ENCODE data around the gene HYAL4.

The HYAL4 gene

DNA sequence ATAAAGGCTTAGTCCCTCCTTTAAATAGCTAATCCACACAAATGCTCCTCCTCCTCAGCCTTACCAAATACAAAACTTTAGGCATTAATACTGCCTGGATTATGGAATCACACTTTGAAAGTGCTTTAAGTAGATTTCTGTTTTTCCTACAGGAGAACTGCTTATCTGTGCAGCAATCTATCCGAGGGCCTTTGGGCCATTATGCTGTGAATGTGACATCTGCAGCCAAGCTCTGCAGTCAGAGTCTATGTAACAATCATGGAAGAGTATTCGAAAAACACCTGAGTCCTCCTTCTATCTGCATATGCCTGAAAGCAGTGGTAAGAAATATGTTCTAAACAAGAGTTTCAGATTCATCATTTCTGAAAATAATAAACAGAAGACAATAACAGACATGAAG, 16.2 kb upstream of the HYAL4 start:
- TF ChIP-seq, protein P1, sequence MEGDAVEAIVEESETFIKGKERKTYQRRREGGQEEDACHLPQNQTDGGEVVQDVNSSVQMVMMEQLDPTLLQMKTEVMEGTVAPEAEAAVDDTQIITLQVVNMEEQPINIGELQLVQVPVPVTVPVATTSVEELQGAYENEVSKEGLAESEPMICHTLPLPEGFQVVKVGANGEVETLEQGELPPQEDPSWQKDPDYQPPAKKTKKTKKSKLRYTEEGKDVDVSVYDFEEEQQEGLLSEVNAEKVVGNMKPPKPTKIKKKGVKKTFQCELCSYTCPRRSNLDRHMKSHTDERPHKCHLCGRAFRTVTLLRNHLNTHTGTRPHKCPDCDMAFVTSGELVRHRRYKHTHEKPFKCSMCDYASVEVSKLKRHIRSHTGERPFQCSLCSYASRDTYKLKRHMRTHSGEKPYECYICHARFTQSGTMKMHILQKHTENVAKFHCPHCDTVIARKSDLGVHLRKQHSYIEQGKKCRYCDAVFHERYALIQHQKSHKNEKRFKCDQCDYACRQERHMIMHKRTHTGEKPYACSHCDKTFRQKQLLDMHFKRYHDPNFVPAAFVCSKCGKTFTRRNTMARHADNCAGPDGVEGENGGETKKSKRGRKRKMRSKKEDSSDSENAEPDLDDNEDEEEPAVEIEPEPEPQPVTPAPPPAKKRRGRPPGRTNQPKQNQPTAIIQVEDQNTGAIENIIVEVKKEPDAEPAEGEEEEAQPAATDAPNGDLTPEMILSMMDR (IDR thresholded peaks at IDR 0.05): no peak

GRCh38 chr7:123836656-123837055, 8.3 kb upstream of the HYAL4 start:
- TF ChIP-seq, protein P1 (IDR thresholded peaks at IDR 0.05): no peak

DNA sequence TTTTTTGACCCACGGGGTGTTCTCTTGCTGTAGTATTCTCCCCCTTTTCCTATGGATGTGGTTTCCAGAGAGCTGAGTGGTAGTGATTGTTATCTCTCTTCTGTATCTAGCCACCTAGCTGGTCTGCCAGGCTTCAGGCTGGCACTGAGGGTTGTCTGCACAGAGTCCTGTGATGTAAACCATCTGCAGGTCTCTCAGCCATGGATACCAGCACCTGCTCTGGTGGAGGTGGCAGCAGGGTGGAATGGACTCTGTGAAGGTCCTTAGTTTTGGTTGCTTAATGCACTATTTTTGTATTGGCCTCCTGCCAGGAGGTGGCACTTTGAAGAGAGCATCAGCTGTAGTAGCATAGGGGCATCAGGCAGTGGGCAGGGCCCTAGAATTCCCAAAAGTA, 851 bp downstream of the HYAL4 start:
- TF ChIP-seq, protein P1 (IDR thresholded peaks at IDR 0.05): no peak

DNA sequence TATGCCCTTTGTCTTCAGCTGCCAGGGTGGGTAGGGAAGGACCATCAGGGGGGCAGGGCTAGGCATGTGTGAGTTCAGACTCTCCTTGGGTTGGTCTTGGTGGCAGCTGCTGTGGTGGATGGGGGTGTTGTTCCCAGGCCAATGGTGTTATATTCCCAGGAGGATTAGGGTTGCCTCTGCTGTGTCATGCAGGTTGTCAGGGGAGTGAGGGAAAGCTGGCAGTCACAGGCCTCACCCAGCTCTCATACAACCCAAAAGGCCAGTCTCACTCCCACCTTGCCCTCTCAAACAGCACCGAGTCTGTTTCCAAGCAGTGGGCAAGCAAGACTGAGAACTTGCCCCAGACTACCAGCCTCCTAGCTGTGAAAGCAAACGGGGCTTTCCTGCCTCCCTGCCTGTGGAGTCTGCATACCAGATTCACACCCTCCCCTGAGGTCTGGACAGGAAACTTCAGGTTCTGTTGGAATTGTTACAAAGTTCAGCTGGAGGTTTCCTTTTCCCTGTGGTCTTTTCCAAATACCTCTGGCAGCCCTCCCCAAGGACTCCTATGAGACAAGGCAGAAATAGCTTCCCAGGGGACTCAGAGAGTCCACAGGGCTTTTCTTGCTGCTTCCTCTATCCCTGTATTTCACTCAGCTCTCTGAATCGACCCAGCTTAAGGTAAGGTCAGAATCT, 1.4 kb downstream of the HYAL4 start:
- TF ChIP-seq, protein P1 (IDR thresholded peaks at IDR 0.05): no peak

GRCh38 chr7:123847868-123848267, 2.9 kb downstream of the HYAL4 start:
- TF ChIP-seq, protein P1 (IDR thresholded peaks at IDR 0.05): no peak

DNA sequence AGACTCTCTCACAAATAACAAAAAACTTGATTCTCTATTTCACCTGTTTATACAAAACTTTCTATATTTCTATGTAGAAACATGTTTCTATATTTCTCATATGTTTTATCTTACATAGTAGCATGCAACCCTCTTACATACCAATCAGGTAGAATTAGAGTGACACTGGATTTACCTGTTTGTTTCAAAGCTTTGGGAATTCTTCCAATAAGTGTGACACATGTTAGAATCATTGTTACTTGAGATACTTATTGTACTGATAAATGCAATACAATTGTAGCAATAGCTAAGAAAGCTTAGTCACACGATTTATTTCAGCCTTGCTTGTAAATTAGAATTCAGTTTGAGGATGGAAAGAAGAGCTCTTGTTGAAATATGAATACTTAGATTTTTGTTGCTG, 4.9 kb downstream of the HYAL4 start:
- TF ChIP-seq, protein P1 (IDR thresholded peaks at IDR 0.05): no peak

DNA sequence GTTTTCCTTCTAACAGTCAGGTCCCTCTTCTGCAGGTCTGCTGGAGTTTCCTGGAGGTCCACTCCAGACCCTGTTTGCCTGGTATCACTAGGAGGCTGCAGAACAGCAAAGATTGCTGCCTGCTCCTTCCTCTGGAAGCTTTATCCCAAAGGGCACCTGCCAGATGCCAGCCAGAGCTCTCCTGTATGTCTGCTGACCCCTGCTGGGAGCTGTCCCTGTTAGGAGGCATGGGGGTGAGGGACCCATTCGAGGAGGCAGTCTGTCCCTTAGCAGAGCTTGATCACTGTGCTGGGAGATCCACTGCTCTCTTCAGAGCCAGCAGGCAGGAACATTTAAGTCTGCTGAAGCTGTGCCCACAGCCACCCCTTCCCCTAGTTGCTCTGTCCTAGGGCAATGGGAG, 11.5 kb downstream of the HYAL4 start:
- TF ChIP-seq, protein P1 (IDR thresholded peaks at IDR 0.05): 0 out of 2 replicates have a peak, but pooled peaks have one; percentile 7

GRCh38 chr7:123860848-123861247, 15.9 kb downstream of the HYAL4 start:
- TF ChIP-seq, protein P1 (IDR thresholded peaks at IDR 0.05): no peak

Data from LNCAP (cell line).